WTC11 (cell line): ENCODE measurements around the gene UPF2. TPM values are rescaled to one million over a fixed set of nuclear protein-coding genes. Genes with fewer than 3 reads are reported as not detected.

Experiments
- ATAC-seq: fragments of 200-7000 bp; cut with Tn5 transposase; 2 replicates; pipeline ENCODE4 v1.10.0; 2021; ENCODE audit warnings: mild to moderate bottlenecking, moderate library complexity
- CTCF ChIA-PET: fragments of 300-600 bp; sonication (Branson Sonifier 250); formaldehyde crosslinking; loops from one replicate; lab custom pipeline; 2021; ENCODE audit warnings: antibody characterized with exemption; lab: Charles Lee
- POLR2A ChIA-PET: fragments of 350-600 bp; sonication (Branson Sonifier 250); formaldehyde crosslinking; loops from one replicate; lab custom pipeline; 2021; ENCODE audit warnings: antibody characterized with exemption; lab: Charles Lee
- DNase-seq: peaks from one replicate; pipeline ENCODE4 v3.0.0; 2021; ENCODE audit warnings: low spot score
- H3K27ac Mint-ChIP-seq: 2 replicates; pipeline ENCODE4 v1.8.0; 2021; ENCODE audit warnings: mixed read lengths
- H3K27me3 Mint-ChIP-seq: 2 replicates; pipeline ENCODE4 v1.8.0; 2021; ENCODE audit warnings: low read depth, mild to moderate bottlenecking, moderate library complexity, mixed read lengths
- H3K36me3 Mint-ChIP-seq: 2 replicates; pipeline ENCODE4 v1.8.0; 2021; ENCODE audit warnings: mixed read lengths
- H3K4me1 Mint-ChIP-seq: 2 replicates; pipeline ENCODE4 v1.8.0; 2022; ENCODE audit warnings: mixed read lengths
- H3K4me3 Mint-ChIP-seq: 2 replicates; pipeline ENCODE4 v1.8.0; 2021; ENCODE audit warnings: mild to moderate bottlenecking, moderate library complexity, mixed read lengths
- H3K9me3 Mint-ChIP-seq: 2 replicates; pipeline ENCODE4 v1.8.0; 2021; ENCODE audit warnings: mixed read lengths
- AR ChIP-seq: fragments of 250-450 bp; sonication (Bioruptor Pico); IDR thresholded peaks from 2 replicates; pipeline ENCODE4 v1.9.0; 2021; ENCODE audit warnings: mild to moderate bottlenecking
- CTCF ChIP-seq: fragments of 200-600 bp; IDR thresholded peaks from 2 replicates; pipeline ENCODE4 v1.8.0; 2022; ENCODE audit warnings: antibody characterized with exemption
- EMX1 ChIP-seq: fragments of 250-450 bp; sonication (Bioruptor Pico); IDR thresholded peaks from 2 replicates; pipeline ENCODE4 v1.8.0; 2021; ENCODE audit warnings: mild to moderate bottlenecking
- FOXK1 ChIP-seq: sonication (generic); formaldehyde crosslinking; IDR thresholded peaks from 2 replicates; pipeline ENCODE4 v1.8.0; 2022; ENCODE audit warnings: mild to moderate bottlenecking, moderate library complexity, missing genetic modification reagents
- GTF2I ChIP-seq: fragments of 250-450 bp; sonication (Bioruptor Pico); conservative IDR thresholded peaks from 2 replicates; pipeline ENCODE4 v1.4.0; 2021; ENCODE audit warnings: mild to moderate bottlenecking
- HMGA2 ChIP-seq: fragments of 250-450 bp; sonication (Bioruptor Pico); IDR thresholded peaks from 2 replicates; pipeline ENCODE4 v1.4.0; 2021; ENCODE audit warnings: mild to moderate bottlenecking, moderate library complexity
- JAZF1 ChIP-seq: fragments of 250-450 bp; sonication (Bioruptor Pico); IDR thresholded peaks from 2 replicates; pipeline ENCODE4 v1.9.0; 2021; ENCODE audit warnings: moderate library complexity, mild to moderate bottlenecking, inconsistent platforms
- NFATC4 ChIP-seq: fragments of 250-450 bp; sonication (Bioruptor Pico); IDR thresholded peaks from 2 replicates; pipeline ENCODE4 v1.9.0; 2021; ENCODE audit warnings: mild to moderate bottlenecking
- NFE2L1 ChIP-seq: sonication (generic); formaldehyde crosslinking; IDR thresholded peaks from 2 replicates; pipeline ENCODE4 v1.8.1; 2023; ENCODE audit warnings: missing genetic modification reagents
- NR2C2 ChIP-seq: sonication (generic); formaldehyde crosslinking; IDR thresholded peaks from 2 replicates; pipeline ENCODE4 v1.8.0; 2022; ENCODE audit warnings: mild to moderate bottlenecking, missing genetic modification reagents
- PRDM15 ChIP-seq: sonication (generic); formaldehyde crosslinking; IDR thresholded peaks from 2 replicates; pipeline ENCODE4 v1.8.0; 2022; ENCODE audit warnings: missing genetic modification reagents
- TEAD4 ChIP-seq: sonication (generic); formaldehyde crosslinking; IDR thresholded peaks from 2 replicates; pipeline ENCODE4 v1.8.0; 2022; ENCODE audit warnings: mild to moderate bottlenecking, missing genetic modification reagents
- TP53 ChIP-seq: sonication (generic); formaldehyde crosslinking; IDR thresholded peaks from 2 replicates; pipeline ENCODE4 v1.8.1; 2023; ENCODE audit warnings: mild to moderate bottlenecking, missing genetic modification reagents
- ZNF219 ChIP-seq: sonication (generic); formaldehyde crosslinking; IDR thresholded peaks from 2 replicates; pipeline ENCODE4 v1.8.0; 2023; ENCODE audit warnings: missing genetic modification reagents, mild to moderate bottlenecking, borderline replicate concordance
- ZNF317 ChIP-seq: sonication (generic); formaldehyde crosslinking; IDR thresholded peaks from 2 replicates; pipeline ENCODE4 v1.8.1; 2023; ENCODE audit warnings: low read depth, mild to moderate bottlenecking, moderate library complexity, missing genetic modification reagents, borderline replicate concordance
- ZNF425 ChIP-seq: fragments of 250-450 bp; sonication (Bioruptor Pico); conservative IDR thresholded peaks from 2 replicates; pipeline ENCODE4 v1.9.0; 2021; ENCODE audit warnings: mild to moderate bottlenecking
- ZNF671 ChIP-seq: fragments of 250-450 bp; sonication (Bioruptor Pico); IDR thresholded peaks from 2 replicates; pipeline ENCODE4 v1.8.0; 2021; ENCODE audit warnings: mild to moderate bottlenecking
- total RNA-seq: library from RNA; stranded (reverse); gene quantifications from 3 replicates; pipeline ENCODE4 v1.2.3, GENCODE V29; 2021
- TF ChIP-seq, protein P1 (sequence below): sonication (generic); formaldehyde crosslinking; IDR thresholded peaks from 2 replicates; pipeline ENCODE4 v1.8.0; 2023; ENCODE audit warnings: missing genetic modification reagents
- TF ChIP-seq, protein P2 (sequence below): fragments of 250-450 bp; sonication (Bioruptor Pico); IDR thresholded peaks from 2 replicates; pipeline ENCODE4 v1.8.0; 2021; ENCODE audit warnings: mild to moderate bottlenecking
- TF ChIP-seq, protein P3 (sequence below): sonication (generic); formaldehyde crosslinking; IDR thresholded peaks from 2 replicates; pipeline ENCODE4 v1.8.0; 2022; ENCODE audit warnings: mild to moderate bottlenecking, missing genetic modification reagents

UPF2 gene
- total RNA-seq, 1 experiment from 2014 or later, result 24.3 TPM

- DNase-seq, result no peak
- ATAC-seq, result no peak
- CTCF ChIA-PET, result interaction anchor here (0.7 kb wide), 1 partner anchor 12 kb away, joined by 3 read pairs; no protein-coding TSS in a partner anchor
- POLR2A ChIA-PET, result no interaction called here
- Mint-ChIP-seq H3K9me3 (no peaks in the 10 kb centered on the region), H3K36me3 (no peaks in the 10 kb centered on the region), H3K4me3 (no peak overlapping the region), H3K4me1 (peaks cover 11% of the 10 kb centered on the region), H3K27me3 (no peaks in the 10 kb centered on the region), H3K27ac (no peak overlapping the region)
- TF ChIP-seq JAZF1 (no peak), TP53 (no peak), ZNF317 (CRISPR knock-in tag) (no peak), ZNF425 (no peak), PRDM15 (CRISPR knock-in tag) (no peak), NFATC4 (CRISPR knock-in tag) (no peak), GTF2I (CRISPR knock-in tag) (no peak), EMX1 (CRISPR knock-in tag) (no peak), ZNF219 (CRISPR knock-in tag) (no peak), AR (CRISPR knock-in tag) (no peak), TEAD4 (no peak), HMGA2 (CRISPR knock-in tag) (no peak), ZNF671 (CRISPR knock-in tag) (no peak)
- TF ChIP-seq, protein P1, sequence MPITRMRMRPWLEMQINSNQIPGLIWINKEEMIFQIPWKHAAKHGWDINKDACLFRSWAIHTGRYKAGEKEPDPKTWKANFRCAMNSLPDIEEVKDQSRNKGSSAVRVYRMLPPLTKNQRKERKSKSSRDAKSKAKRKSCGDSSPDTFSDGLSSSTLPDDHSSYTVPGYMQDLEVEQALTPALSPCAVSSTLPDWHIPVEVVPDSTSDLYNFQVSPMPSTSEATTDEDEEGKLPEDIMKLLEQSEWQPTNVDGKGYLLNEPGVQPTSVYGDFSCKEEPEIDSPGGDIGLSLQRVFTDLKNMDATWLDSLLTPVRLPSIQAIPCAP (CRISPR knock-in tag), result no peak
- TF ChIP-seq, protein P2, sequence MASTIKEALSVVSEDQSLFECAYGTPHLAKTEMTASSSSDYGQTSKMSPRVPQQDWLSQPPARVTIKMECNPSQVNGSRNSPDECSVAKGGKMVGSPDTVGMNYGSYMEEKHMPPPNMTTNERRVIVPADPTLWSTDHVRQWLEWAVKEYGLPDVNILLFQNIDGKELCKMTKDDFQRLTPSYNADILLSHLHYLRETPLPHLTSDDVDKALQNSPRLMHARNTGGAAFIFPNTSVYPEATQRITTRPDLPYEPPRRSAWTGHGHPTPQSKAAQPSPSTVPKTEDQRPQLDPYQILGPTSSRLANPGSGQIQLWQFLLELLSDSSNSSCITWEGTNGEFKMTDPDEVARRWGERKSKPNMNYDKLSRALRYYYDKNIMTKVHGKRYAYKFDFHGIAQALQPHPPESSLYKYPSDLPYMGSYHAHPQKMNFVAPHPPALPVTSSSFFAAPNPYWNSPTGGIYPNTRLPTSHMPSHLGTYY, result no peak
Observed at GRCh38 chr10:11901454-11901832, 141.2 kb downstream of the UPF2 start.

DNA sequence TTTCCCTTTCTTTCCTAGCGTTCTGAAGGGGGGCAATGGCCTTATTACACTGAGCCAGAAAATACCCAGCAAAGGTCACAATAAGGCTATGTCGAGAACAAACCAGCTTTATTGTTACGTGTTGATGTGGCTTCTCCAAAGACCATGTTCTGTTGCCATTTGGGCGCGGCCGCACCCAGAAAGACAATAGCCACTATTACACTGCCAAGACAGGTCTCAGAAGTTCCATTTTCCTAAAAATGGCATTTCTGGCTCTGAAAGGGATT, 141.6 kb downstream of the UPF2 start:
- POLR2A ChIA-PET, result no interaction called here
- Mint-ChIP-seq H3K4me3 (no peak overlapping the region), H3K4me1 (peaks cover 11% of the 10 kb centered on the region), H3K9me3 (no peaks in the 10 kb centered on the region), H3K36me3 (no peaks in the 10 kb centered on the region), H3K27ac (no peak overlapping the region), H3K27me3 (no peaks in the 10 kb centered on the region)
- no peak for ATAC-seq
- CTCF ChIA-PET, result no interaction called here
- no peak for DNase-seq
- TF ChIP-seq FOXK1 (CRISPR knock-in tag) (no peak), CTCF (no peak), NR2C2 (CRISPR knock-in tag) (no peak), ZNF425 (no peak), NFE2L1 (CRISPR knock-in tag) (no peak), ZNF317 (CRISPR knock-in tag) (no peak), HMGA2 (CRISPR knock-in tag) (no peak)
- TF ChIP-seq, protein P3, sequence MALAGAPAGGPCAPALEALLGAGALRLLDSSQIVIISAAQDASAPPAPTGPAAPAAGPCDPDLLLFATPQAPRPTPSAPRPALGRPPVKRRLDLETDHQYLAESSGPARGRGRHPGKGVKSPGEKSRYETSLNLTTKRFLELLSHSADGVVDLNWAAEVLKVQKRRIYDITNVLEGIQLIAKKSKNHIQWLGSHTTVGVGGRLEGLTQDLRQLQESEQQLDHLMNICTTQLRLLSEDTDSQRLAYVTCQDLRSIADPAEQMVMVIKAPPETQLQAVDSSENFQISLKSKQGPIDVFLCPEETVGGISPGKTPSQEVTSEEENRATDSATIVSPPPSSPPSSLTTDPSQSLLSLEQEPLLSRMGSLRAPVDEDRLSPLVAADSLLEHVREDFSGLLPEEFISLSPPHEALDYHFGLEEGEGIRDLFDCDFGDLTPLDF (CRISPR knock-in tag), result no peak
